IPS DF 4.7 (cell line): ENCODE results near the gene RPL29.
"Not testable (repeated sequence)": the region's sequence is repeated elsewhere in the genome, so short reads cannot be mapped to it uniquely, and the experiment has no call there.

ENCODE experiments used
- DNase-seq: peaks from one replicate; pipeline ENCODE4 v3.0.0-alpha.2; 2013; ENCODE audit warnings: low spot score; ENCODE audit errors: extremely low read depth

Gene RPL29

GRCh38 chr3:52006017-52006819 is 10.5 kb upstream of the RPL29 start:
- no peak for DNase-seq

DNA sequence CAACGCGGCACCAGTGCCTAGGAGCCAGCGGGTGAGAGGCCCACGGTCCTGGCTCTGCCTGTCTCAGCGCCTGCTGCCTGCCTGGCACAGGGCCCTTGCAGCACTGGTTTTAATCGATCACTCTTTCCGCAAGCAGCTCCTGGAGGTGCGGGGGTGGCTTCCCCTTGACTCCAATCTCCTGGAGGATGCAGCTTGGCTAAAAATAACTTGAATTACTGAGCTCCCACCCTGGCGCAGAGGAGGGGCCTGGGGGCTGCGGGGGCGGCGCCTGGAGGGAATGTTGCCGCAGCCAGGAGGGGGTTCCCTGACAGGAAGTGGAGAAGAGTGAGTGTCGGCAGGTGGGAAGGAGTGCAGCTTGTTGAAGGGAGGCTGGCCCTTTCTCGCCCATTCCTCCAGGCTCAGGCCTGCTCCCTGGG is 9.9 kb upstream of the RPL29 start:
- no peak for DNase-seq

GRCh38 chr3:52004906-52005395 is 9.3 kb upstream of the RPL29 start:
- DNase-seq = no peak

- no peak for DNase-seq
Observed at GRCh38 chr3:52004163-52004787, 8.6 kb upstream of the RPL29 start.

DNA sequence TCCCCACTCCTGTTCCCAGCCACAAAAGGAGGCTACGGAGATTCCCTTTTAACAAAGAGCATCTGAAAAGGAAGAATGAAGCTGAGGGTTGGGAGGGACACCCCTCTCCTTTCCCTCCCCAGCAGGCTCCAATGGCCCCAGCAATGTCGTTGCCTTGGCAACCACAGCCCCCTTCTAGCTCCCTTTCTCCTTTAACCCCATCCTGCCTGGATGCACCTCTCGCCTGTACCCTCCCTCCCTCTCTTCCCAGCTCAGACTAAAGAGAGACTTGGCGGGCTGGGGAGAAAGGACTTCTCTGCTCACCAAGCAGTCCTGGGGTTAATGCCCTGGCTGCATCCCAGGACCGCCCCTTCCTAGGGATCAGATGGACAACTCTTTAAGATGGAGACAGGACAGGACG is 7.1 kb upstream of the RPL29 start:
- DNase-seq = no peak

DNA sequence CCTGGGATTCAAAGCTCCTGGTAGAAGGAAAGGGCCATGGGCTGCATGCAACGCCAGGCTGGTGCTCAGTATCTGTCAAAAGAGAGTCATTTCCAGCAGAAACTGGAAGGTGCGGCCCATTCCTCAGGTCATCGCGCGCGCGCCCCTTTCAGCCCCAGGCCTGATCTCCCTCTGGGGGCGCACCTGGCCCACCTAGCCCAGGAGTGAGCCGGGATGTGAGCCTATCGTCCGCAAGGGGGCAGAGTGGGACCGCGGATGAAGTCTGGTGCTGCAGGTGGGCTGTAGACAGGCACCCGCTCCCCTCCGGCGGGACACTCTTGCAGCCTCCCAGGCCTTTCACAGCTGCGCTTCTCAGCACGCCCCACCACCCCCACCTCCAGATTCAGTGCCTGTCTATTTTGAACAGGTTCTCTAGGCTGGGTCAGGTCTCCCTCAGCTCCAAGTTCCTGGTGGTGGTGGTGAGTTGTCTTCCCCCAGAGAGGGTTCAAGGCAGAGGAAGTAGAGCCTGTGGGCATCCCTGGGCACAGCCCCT is 5.8 kb upstream of the RPL29 start:
- no peak for DNase-seq

DNA sequence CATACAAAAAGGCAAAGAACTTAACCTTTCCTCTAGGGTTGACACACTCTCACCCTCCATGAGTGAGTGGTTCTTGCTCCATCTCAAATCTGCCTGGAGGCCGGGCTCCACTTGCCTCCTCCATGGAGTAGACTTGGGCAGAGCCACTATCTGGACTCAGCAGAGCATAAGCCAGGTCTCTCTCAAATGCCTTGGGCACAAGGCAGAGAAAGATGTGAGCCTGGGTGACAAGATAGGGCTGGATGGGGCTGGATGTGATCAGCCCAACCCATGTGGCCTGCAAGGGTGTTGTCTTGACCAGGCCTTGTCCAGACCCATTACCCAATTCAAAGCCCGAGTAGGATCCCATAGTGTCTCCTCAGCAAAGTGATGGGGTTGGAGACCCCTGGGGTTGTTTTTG is 4.2 kb upstream of the RPL29 start:
- no peak for DNase-seq

GRCh38 chr3:51998774-51999173 is 3.1 kb upstream of the RPL29 start:
- DNase-seq = no peak

GRCh38 chr3:51997935-51998596 is 2.4 kb upstream of the RPL29 start:
- DNase-seq = no peak

DNA sequence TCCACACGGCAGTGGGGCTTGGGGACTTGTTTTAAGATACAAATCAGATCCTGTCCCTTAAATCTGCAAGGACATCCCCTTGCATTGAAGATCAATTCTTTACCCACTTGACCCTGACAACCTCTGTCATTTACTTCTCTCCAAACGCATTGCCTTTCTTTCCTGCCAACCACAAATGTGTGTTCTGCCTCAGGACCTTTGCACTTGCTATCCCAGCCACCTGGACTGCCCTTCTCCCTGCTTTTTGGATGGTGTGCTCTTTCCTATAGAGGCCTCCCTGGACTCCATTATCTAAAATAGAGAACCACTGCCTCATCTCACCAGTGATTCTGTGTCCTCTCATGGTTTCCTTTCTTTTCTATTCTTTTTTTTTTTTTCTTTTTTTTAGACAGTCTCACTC is 1.5 kb upstream of the RPL29 start:
- DNase-seq = no peak

DNA sequence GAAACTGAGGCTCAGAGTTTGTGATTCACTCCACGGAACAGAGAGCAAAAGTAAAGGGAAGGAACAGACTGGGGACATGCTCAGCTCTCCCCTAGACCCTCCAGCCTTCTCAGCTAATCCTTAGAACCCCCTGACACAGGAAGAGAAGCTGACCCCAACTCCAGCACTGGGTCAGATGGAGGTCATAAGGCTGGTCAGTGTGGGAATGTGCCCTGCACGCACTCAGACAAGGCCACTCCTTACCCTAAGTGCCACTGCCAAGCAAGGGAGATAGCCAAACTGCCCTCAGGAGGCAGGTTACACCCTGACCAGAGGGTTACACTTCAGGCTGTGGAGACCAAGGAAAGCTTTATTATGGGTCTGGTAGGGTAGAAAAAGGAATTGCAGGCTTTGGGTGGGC is 1.2 kb downstream of the RPL29 start:
- no peak for DNase-seq

DNA sequence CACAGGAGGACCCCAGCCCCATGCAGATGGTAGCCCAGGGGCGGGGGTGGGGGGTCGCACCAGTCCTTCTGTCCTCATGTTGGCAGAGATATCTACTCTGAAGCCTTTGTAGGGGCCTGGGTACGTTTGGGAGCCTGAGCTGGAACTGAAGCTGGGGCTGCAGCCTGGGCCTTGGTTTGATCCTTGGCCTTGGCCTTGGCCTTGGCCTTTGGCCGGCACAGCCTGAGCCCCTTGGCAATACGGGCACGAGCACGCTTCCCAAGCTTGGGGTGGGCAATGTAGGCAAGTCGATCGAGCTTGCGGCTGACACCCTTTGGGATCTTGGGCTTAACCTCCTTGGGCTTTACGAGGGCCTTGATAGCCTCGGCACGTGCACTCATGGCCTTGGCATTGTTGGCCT is 2.0 kb downstream of the RPL29 start:
- not testable (repeated sequence) for DNase-seq

- DNase-seq = no peak
Observed at GRCh38 chr3:51992017-51992682, 3.5 kb downstream of the RPL29 start.

- not testable (repeated sequence) for DNase-seq
Observed at GRCh38 chr3:51990501-51990971, 5.2 kb downstream of the RPL29 start.

DNA sequence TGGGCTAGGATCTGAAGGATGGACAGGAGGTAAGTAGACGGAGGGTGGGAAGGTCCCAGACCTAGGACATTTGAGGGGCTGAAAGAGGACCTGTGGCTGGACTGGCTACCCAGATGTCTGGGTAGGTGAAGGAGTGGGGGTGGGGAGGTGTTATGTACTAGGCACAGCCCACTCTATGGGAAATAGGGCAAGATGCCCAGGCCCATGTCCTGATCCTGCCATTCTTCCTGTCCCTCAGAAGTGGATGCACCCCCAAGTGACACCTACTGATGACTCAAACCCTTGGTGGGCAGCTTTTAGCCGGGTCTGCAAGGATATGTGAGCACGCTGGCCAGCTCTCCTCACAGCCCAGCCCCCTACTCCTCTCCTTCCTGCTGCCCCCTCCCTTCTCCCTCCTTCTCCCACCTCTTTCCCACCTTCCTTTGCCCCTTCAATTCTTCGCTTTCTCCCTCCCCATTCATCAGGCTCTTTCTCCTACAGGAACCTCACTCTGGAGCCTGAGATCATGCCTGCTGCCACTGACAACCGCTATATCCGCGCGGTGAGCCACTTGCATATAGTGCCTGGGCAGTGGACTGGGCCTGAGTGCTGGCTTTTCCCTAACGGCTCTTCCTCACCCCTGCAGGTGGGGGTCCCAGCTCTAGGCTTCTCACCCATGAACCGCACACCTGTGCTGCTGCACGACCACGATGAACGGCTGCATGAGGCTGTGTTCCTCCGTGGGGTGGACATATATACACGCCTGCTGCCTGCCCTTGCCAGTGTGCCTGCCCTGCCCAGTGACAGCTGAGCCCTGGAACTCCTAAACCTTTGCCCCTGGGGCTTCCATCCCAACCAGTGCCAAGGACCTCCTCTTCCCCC is 7.2 kb downstream of the RPL29 start:
- no peak for DNase-seq

- no peak for DNase-seq
Observed at GRCh38 chr3:51987568-51987967, 8.1 kb downstream of the RPL29 start.

- DNase-seq = no peak
Observed at GRCh38 chr3:51986010-51986947, 9.4 kb downstream of the RPL29 start.

DNA sequence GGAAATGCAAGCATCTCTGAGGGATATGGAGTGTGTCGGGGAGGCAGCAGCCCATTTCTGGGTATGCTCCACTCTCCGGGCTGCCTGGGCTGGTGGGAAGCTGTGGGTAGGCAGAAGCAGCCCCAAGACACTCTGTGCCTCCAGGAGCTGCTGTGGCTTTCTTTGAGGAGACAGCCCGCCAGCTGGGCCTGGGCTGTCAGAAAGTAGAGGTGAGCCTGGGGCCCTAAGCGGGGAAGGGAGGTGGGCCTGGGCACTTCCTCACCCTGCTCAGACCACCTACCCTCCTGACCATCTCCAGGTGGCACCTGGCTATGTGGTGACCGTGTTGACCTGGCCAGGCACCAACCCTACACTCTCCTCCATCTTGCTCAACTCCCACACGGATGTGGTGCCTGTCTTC is 10.6 kb downstream of the RPL29 start:
- no peak for DNase-seq

- no peak for DNase-seq
Observed at GRCh38 chr3:51984269-51984647, 11.4 kb downstream of the RPL29 start.
